HepG2 (cell line): Measurements from ENCODE around the gene INHBE. TPM values are rescaled to one million over a fixed set of nuclear protein-coding genes. Genes with fewer than 3 reads are reported as not detected.
A peak's percentile ranks its signal among the peaks of the same experiment; 100 is the strongest.

Experiments used
- AHR ChIP-seq: IDR thresholded peaks from 2 replicates; pipeline ENCODE4 v1.6.1; 2018; ENCODE audit warnings: missing genetic modification reagents, missing compliant biosample characterization
- AKNA ChIP-seq: sonication (generic); formaldehyde crosslinking; IDR thresholded peaks from 2 replicates; pipeline ENCODE4 v1.4.0; 2020; ENCODE audit warnings: missing genetic modification reagents, borderline replicate concordance
- BRD4 ChIP-seq: sonication (generic); formaldehyde crosslinking; IDR thresholded peaks from 2 replicates; pipeline ENCODE4 v1.4.0; 2020; ENCODE audit warnings: missing genetic modification reagents
- CC2D1A ChIP-seq: sonication (generic); formaldehyde crosslinking; IDR thresholded peaks from 2 replicates; pipeline ENCODE4 v1.8.1; 2023; ENCODE audit warnings: mild to moderate bottlenecking, missing genetic modification reagents
- DPF2 ChIP-seq: sonication (generic); formaldehyde crosslinking; IDR thresholded peaks from 2 replicates; pipeline ENCODE4 v1.4.0; 2020; ENCODE audit warnings: mild to moderate bottlenecking, low read depth, missing genetic modification reagents, borderline replicate concordance
- ELF3 ChIP-seq: IDR thresholded peaks from 2 replicates; pipeline ENCODE4 v1.6.1; 2016; ENCODE audit warnings: missing genetic modification reagents, missing compliant biosample characterization
- FOXK2 ChIP-seq: fragments of 450-650 bp; IDR thresholded peaks from 2 replicates; pipeline ENCODE4 v1.6.1; 2016
- FOXO1 ChIP-seq: sonication (generic); formaldehyde crosslinking; IDR thresholded peaks from 2 replicates; pipeline ENCODE4 v1.4.0; 2020; ENCODE audit warnings: missing genetic modification reagents
- HBP1 ChIP-seq: IDR thresholded peaks from 2 replicates; pipeline ENCODE4 v1.6.1; 2016; ENCODE audit warnings: low read depth, control low read depth
- KDM3A ChIP-seq: IDR thresholded peaks from 2 replicates; pipeline ENCODE4 v1.6.1; 2018; ENCODE audit warnings: low read depth, missing compliant biosample characterization
- KDM4B ChIP-seq: sonication (generic); formaldehyde crosslinking; IDR thresholded peaks from 2 replicates; pipeline ENCODE4 v1.4.0; 2020; ENCODE audit warnings: missing genetic modification reagents
- KLF13 ChIP-seq: sonication (generic); formaldehyde crosslinking; IDR thresholded peaks from 2 replicates; pipeline ENCODE4 v1.4.0; 2020; ENCODE audit warnings: mild to moderate bottlenecking, missing genetic modification reagents
- MLLT10 ChIP-seq: sonication (generic); formaldehyde crosslinking; IDR thresholded peaks from 2 replicates; pipeline ENCODE4 v1.4.0; 2020; ENCODE audit warnings: missing genetic modification reagents
- MZF1 ChIP-seq: sonication (generic); formaldehyde crosslinking; IDR thresholded peaks from 2 replicates; pipeline ENCODE4 v1.8.1; 2023; ENCODE audit warnings: mild to moderate bottlenecking, missing genetic modification reagents, borderline replicate concordance
- RAD51 ChIP-seq: fragments of 450-650 bp; IDR thresholded peaks from 2 replicates; pipeline ENCODE4 v1.6.1; 2016; ENCODE audit warnings: borderline replicate concordance
- SP140L ChIP-seq: sonication (generic); formaldehyde crosslinking; IDR thresholded peaks from 2 replicates; pipeline ENCODE4 v1.4.0; 2020; ENCODE audit warnings: missing genetic modification reagents, borderline replicate concordance
- TFAP4 ChIP-seq: sonication (generic); IDR thresholded peaks from 2 replicates; pipeline ENCODE4 v1.6.1; 2016; ENCODE audit warnings: low read depth, borderline replicate concordance
- ZFYVE20 ChIP-seq: sonication (generic); formaldehyde crosslinking; IDR thresholded peaks from 2 replicates; pipeline ENCODE4 v1.8.0; 2023; ENCODE audit warnings: low read depth, mild to moderate bottlenecking, moderate library complexity, missing genetic modification reagents, borderline replicate concordance
- ZKSCAN8 ChIP-seq: IDR thresholded peaks from 2 replicates; pipeline ENCODE4 v1.6.1; 2016; ENCODE audit warnings: borderline replicate concordance, missing genetic modification reagents, missing compliant biosample characterization
- ZNF180 ChIP-seq: sonication (generic); formaldehyde crosslinking; IDR thresholded peaks from 2 replicates; pipeline ENCODE4 v1.4.0; 2020; ENCODE audit warnings: low read depth, missing genetic modification reagents, borderline replicate concordance
- ZNF354B ChIP-seq: sonication (generic); formaldehyde crosslinking; IDR thresholded peaks from 2 replicates; pipeline ENCODE4 v1.8.0; 2022; ENCODE audit warnings: mild to moderate bottlenecking, missing genetic modification reagents
- ZNF556 ChIP-seq: sonication (generic); formaldehyde crosslinking; IDR thresholded peaks from 2 replicates; pipeline ENCODE4 v1.4.0; 2020; ENCODE audit warnings: mild to moderate bottlenecking, missing genetic modification reagents, borderline replicate concordance
- ZNF878 ChIP-seq: sonication (generic); formaldehyde crosslinking; IDR thresholded peaks from 2 replicates; pipeline ENCODE4 v1.8.1; 2023; ENCODE audit warnings: mild to moderate bottlenecking, missing genetic modification reagents, moderate library complexity
- polyA plus RNA-seq, 8 experiments: library from polyadenylated mRNA; depleted of rRNA in 3 of 8; stranded (reverse) in 7 of 8; unstranded in 1 of 8; fragments of >200 nt; fragmentation: Illumina TruSeq in 4 of 8; extraction: Trizol in 4 of 8; gene quantifications; 2 replicates each; pipeline versions ENCODE4 v1.2.1 to v1.2.3, GENCODE V29; 2011 to 2016; ENCODE audit warnings: low read depth in 4 of 8, missing spikeins in 1 of 8, mixed read lengths in 1 of 8; ENCODE audit not compliant: insufficient read depth in 1 of 8
- total RNA-seq, 5 experiments: library from RNA; depleted of rRNA; stranded (reverse); fragments of >200 nt; fragmentation: Illumina TruSeq; extraction: Trizol; gene quantifications; 2 replicates each; pipeline ENCODE4 v1.2.3, GENCODE V29; 2016; ENCODE audit warnings: low read depth in 1 of 5

The INHBE gene
- total and polyA plus RNA-seq, 2 of the 13 experiments (the other 11 are each of a cell fraction or from before 2014, with no cell fraction given) = 17.0 to 32.0 TPM

- TF ChIP-seq DPF2 (peak; percentile 91), HBP1 (CRISPR knock-in tag) (no peak), SP140L (CRISPR knock-in tag) (no peak), FOXK2 (peak; percentile 52; the same call in 1 of the 2 replicates), ZKSCAN8 (CRISPR knock-in tag) (no peak; the same call in 1 of the 2 replicates), TFAP4 (peak; percentile 87), AKNA (no peak), ZNF354B (CRISPR knock-in tag) (no peak), BRD4 (peak; percentile 43; the same call in 1 of the 2 replicates), CC2D1A (CRISPR knock-in tag) (no peak), ZNF556 (CRISPR knock-in tag) (peak; percentile 80; the same call in 1 of the 2 replicates), ZFYVE20 (CRISPR knock-in tag) (no peak), ZNF180 (CRISPR knock-in tag) (no peak), MZF1 (CRISPR knock-in tag) (0 out of 2 replicates have a peak, but pooled peaks have one; percentile 67), ELF3 (CRISPR knock-in tag) (peak; percentile 52; the same call in 1 of the 2 replicates), KDM3A (peak; percentile 64; the same call in 1 of the 2 replicates), MLLT10 (CRISPR knock-in tag) (no peak), KLF13 (CRISPR knock-in tag) (no peak), KDM4B (peak; percentile 79; the same call in 1 of the 2 replicates), AHR (CRISPR knock-in tag) (no peak), ZNF878 (CRISPR knock-in tag) (no peak), RAD51 (no peak), FOXO1 (CRISPR knock-in tag) (peak; percentile 58; the same call in 1 of the 2 replicates)
These were observed at the start of gene INHBE (continued) for GRCh38 chr12:57454566-57455373.
